ENCODE measurements around the gene ANKRD13D.
A peak's percentile ranks its signal among the peaks of the same experiment; 100 is the strongest.

The ANKRD13D gene

DNA sequence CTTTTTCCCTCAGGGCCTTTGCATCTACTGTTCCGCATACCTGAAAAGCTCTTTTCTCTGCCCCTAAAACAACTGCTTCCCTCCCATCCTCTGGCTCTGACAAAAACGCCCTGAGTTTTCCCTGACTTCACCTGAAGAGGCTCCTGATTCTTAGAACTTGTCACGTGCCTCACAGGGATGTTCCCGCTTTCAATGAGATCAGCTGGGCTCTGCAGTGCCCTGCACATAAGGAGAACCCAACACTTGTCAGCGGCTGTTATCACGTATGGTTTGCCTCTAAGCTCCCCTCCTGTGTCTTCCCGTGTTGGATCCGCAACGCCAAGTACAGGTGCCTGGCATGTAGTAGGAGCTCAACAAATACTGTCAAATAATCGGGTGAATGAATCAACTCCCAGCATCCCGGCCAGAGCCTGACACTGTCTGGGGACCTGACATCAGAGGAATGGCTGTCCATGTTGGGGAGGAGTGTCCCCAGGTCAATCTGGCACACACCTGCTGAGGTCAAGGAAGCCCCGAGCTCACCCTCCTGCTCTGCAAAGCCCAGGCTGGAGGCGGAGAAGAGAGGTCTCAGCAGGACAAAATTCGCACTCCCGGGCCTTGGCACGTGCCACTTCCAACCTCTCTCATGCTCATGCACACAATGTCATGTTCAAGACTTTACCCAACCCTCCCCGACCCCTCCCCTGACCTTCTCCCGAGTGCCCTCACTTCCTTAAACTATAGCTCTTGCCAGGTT, 27.0 kb upstream of the ANKRD13D start:
- DNase-seq (ENCODE audit: low read depth, low spot score), result peak; percentile 74

DNA sequence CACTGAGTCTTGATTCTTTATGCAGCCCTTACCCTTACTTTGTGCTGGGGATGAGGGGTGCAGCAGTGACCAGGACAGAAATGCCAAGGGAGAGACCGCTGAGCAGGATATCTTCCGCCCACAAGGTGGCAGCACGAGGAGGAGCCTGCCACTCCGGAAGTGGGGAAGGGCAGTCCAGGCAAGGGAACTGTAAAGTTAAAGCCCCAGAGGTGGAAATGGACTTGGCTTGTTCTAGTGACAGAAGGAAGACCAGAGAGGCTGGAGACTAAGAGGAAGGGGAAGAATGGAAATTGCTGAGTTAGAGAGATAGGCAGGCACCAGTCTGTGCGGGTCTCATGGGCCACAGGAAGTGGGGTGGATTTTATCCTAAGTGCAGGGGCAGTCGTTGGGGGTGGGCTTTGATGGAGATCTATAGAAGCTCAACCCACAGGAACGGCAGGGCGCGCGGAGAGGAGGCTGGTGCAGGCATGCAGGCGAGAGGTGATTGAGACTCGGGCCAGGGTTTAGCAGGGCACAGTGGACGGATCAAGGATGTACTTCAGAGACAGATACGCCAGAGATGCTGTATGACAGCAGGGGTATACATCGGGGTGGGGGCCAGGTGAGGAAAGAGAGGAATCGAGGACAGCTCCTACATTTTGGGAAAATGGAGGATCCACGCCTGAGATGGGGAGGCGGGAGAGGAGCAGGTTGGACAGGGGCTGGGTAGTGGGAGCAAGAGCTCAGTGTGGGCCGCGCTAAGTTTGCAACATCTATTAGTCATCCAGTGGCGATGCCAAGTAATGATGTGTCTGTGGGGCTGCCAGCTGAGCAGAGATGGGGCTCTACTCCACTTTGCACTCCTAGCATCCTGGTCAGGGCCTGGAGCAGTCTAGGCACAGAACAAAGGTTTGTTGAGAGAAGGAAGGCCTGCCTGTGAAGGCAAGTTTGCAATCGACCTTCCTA, 26.1 kb upstream of the ANKRD13D start:
- peak; percentile 86 for DNase-seq (ENCODE audit: low read depth, low spot score)

DNA sequence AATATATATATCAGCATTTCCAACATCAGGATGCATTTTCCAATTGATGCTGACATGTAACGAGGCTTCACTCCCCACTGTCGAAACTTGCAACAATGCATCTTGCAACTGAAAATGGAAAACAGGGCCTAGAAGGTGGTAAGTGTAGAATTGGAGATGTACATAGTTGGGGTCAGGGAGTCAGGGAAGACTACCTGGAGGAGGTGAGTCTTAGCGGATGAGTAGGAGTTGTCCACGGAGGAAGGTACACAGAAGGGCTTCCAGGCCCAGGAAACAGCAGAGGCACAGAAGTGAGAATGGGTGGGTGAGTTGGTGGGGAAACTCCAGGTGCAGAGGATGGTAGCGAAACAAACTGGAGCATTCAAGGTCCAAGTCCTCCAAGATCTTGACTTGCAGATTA, 24.8 kb upstream of the ANKRD13D start:
- no peak for DNase-seq (ENCODE audit: low read depth, low spot score)

DNA sequence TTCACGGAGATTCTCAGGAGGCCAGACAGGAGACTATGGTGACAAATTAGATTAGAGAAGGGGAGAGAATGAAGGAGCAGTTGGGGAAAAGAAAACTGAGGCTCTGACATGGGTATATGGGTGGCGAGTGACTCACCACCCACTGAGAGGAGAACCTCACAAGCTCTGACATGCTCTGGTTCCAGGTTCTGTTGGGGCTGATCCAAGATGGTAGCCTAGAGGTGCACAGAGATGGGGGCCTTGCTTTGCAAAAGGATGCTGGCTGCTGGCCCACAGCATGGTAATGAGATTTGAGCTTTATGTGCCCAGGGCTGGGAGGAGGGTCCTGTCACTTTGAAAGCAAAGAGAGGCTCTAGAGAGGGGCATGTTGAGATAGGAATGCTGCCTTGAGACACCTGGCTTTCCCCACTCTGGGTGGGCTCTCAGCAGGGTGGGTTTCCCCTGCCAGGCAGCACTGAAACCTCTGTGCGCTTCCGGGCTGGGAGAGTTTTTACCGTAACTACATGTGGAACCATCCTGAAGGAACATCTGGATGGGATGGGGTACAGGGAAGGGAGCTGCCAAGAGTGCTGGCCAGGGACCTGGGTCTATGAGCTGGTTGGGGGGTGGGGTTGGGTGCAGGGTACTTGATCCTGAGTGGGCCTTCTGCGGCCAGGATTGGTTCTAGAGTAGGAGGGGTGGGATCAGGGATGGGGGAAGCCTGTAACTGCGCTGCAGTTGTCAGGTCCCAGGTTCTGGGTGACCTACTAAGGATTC, 24.0 kb upstream of the ANKRD13D start:
- no peak for DNase-seq (ENCODE audit: low read depth, low spot score)

DNA sequence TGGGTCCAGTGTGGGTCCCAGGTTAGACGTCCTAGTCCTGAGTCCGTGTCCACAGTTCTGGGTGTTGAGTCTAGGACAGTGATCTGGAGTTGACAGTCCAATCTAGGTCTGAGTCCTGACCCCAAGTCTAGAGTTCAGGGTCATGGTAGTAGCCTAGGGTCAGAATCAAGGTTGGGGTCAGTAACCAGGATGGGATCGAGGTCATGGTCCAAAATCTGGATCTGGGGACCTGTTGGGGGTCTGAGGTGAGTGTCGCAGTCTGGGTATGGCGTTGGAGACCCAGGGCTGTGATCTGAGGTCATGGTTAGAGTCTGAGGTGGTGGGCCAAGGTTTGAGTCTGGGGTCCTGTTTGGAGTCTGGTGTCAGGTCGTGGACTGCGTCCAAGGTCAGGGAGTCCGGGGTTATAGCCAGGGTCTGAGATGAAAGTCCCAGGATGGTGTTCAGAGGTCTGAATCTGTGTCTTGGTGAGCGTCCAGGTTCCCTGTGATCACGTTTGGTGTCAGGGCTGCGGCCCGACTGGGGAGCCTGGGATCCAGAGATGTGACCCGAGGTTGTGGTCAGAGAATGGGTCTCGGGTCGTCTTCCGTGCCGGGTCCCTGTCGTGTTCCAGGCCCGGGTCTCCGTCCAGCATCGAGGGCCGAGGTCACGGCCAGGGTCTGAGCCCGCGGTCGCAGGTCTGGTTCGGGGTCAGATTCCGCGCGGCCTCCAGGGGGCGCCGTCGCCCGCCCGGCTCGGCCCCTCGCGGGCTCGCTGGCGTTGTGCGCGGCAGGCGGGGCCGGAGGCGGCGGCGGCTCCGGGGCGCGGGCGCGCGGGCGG, 23.3 kb upstream of the ANKRD13D start:
- peak; percentile 72 for DNase-seq (ENCODE audit: low read depth, low spot score)

DNA sequence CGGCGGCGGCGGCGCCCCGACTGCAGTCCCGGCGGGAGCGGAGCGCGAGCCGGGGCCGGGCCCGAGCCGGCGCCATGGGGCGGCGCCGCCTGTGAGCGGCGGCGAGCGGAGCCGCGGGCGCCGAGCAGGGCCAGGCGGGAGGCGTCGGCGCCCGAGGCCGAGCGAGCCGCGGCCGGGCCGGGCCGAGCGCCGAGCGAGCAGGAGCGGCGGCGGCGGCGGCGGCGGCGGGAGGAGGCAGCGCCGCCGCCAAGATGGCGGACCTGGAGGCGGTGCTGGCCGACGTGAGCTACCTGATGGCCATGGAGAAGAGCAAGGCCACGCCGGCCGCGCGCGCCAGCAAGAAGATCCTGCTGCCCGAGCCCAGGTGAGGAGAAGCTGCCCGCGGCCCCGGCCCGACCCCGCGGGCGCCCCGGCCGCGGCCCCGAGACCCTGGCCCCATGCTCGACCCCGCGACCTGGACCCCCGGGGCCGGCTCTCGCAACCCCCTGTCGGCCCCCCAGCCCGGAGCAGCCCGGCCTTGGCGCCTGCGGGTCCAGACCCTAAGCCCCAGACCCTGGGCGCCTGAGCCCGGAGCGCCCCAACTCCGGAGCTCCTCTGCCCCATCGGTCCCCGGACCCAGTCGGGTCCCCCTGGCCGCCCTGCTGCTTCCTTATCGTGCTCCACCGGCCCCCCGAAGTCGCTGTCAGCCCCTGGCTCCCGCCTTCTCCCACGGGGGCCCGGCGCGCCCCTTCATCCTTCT, 22.5 kb upstream of the ANKRD13D start, which contains the start of gene GRK2:
GRK2 (plus strand) TSS at position 25 of the 739 bp plus-strand sequence; CDS start at position 252, 227 bp downstream.
- no peak for DNase-seq (ENCODE audit: low read depth, low spot score)

GRCh38 chr11:67267188-67268080, 21.7 kb upstream of the ANKRD13D start:
- DNase-seq (ENCODE audit: low read depth, low spot score), result no peak

DNA sequence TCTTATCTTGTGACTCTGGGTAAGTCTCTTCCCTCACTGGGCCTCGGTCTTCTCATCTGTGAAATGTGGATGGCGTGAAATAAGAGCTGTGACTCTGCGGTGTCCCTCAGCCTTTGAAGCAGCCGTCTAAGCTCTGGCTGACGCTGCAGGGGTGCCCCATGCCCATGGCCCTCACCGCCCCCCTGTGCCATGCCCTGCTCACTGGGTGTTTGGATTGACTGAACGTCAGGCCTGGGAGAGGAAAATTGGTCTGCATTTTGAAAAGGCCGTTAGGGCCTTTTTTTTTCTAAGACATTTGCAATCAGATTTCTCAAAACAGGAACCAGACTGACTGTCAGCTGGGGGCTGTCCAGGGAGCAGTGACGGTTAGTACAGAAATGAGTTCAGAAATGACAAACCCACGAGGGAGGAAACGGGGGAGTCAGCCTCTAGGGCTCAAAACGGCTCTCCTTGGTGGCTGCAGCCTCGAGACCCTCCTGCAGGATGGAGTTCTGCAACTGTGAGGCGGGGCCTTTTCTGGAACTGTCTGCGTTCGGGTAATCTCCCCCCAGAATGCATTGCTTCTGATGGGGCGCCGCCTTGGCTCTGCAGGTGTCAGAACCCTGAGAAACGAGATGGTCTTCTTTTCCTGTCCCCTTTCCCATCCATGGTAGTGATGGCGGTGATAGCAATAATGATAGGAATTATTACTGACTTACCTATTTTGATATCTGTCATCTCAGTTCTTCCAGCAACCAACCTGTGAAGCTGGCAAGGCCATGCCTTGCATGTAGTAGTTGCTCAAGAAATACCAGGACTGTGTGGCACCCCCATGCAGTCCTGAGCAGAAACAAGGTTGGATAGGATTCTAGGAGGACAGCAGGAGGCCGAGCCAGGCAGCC, 20.8 kb upstream of the ANKRD13D start:
- DNase-seq (ENCODE audit: low read depth, low spot score), result no peak

- no peak for DNase-seq (ENCODE audit: low read depth, low spot score)
These were observed 20.2 kb upstream of the ANKRD13D start for GRCh38 chr11:67268962-67269268.

DNA sequence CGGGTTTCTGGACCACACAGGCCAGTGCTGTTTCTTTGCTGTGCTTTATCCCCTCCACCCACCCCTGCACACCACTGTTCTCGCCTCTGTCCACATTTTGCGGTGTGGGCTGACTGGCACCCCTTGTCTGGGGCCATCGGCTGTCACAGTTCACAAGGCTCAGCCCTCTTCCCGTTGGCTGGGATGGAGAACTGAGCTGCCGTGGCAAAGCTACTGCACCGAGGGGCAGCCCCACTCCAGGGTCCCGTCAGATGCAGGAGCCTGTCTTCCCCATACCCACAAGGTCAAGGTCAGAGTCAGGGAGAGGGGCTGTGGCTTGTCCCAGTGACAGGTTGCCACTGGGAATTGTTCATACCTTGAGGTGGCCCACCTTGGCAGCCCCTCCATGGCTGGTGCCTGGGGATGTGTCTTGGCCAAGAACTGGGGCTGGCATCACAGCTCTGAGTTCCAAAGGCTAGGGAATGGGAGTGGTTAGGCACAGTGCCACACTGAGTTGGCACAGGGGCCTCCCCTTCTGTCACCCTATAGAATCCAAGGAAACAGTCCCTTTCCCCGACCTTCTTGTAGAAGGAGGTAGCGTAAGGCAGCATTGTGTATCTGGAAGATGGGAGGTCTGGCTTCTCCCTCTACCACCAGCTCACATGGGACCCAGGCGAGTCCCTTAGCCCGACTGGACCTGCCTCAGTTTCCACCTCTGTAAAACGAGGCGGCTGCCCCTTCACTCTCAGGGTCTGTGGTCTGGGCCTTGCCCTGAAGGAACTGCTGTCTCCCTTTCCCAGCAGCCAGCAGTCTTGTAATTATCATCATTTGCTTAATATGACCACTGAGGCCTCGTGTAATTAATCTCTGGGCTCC, 19.5 kb upstream of the ANKRD13D start:
- no peak for DNase-seq (ENCODE audit: low read depth, low spot score)

DNA sequence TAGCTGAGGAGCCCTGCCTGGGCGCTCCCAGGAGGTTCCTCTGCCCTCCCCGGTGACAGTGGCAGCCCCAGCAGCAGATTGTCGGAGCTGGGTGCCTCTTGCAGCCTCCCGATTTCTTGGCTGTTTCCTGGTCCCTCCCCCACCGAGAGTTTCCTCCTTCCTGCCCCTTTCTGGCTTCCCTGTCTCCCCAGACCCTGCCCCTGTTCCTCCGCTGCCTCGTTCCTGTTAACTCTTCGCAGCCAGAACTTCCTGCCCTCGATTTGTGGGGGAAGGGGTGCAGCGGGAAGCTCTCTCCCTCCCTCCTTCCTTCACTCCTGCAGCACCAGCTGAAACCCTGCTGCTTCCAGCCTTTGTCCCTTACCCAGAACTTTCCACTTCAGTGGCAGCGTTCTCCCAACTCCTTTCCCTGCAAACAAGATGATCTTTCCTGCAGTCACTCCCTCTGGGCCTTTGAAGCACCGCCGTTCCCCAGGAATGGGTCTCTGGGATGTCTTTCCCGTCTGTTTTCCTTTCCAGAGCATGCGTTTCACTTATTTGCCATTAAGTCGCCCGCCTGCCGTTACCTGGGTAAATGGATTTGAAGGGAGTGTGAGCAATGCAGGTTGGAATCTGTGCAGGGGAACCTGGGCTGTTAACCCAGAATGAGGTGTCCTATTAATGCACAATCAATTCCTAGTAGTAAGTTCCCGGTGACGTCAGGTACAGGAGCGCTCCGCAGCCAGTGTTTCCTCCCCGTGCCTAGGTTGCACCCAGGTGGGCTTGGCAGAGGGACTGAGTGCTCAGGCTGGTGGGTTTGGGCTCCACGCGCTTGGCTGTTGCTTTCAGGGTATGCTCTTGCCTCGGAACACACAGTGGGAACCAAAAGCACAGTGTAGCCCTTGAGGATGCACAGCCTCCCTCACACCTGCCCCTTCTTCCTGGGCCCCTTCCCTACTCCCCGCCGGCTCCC, 18.6 kb upstream of the ANKRD13D start:
- DNase-seq (ENCODE audit: low read depth, low spot score), result peak; percentile 62

DNA sequence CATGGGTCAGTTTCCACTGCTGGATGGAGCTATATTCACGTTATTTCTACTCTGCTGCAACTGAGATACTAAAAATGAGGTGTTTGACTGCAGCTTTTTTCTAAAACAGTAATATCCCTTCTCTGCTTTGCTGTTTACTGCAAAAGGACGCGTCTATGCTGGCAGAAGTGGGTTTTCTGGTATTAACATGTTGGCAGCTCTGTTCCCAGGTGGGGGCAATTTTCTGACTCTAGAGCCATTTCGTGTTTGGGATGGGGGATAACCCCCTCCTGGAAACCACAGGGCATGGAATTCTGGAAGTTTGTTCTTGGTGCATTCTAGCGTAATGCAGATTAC, 17.9 kb upstream of the ANKRD13D start:
- DNase-seq (ENCODE audit: low read depth, low spot score), result no peak

- DNase-seq (ENCODE audit: low read depth, low spot score), result peak; percentile 60
These were observed 17.4 kb upstream of the ANKRD13D start for GRCh38 chr11:67271541-67272284.

DNA sequence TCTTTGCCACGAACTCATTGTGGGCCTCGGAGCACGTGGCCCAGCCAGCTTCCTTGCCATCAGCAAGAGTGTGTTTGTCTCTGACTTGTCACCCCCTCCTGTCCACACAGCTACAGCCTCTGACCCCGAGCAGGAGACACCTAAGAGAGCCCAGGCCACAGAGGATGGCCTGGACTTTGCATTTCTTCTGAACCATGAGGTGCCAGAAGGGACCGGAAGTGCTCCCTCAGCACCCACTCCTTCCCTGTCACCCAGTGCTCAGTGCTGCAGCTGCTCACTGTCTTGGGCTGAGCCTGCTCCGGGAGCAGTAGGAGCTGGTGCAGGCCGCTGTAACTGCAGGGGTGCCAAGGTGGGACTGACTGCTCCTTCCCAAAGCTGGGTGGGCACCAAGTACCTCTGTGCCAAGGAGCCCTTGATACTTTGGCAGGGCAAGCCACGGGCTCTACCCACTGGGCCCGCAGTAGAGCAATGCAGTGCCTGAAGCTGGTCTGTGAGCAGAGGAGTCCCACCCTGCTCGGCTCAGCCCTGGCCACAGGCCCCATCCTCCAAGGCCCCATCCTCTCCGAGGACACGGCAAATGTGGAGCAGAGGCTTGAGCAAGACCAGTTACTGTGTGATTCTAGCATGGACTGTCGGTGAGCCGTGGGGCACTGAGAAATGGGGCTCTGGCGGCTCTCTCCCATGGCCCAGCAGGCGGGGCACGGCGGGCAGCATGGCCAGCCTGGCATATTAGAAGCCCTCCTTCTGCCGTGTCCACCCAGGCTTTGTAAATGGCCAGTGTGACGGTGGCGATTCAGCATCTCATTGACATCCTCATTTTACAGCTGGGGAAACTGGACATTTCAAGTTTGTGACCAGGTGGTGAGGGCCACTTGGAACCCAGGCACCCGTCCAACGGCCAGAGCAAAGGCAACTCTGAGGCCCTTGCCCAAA, 16.5 kb upstream of the ANKRD13D start:
- DNase-seq (ENCODE audit: low read depth, low spot score), result no peak
